NCI-H2196 treated with DMSO at 0.1 percent for 48 hours (cell line): Measurements from ENCODE around the gene DDB1.

Experiments
- DNase-seq: peaks from one replicate; lab custom pipeline; 2025; ENCODE audit not compliant: unreplicated experiment; lab: John Stamatoyannopoulos, UW

The DDB1 gene

DNA sequence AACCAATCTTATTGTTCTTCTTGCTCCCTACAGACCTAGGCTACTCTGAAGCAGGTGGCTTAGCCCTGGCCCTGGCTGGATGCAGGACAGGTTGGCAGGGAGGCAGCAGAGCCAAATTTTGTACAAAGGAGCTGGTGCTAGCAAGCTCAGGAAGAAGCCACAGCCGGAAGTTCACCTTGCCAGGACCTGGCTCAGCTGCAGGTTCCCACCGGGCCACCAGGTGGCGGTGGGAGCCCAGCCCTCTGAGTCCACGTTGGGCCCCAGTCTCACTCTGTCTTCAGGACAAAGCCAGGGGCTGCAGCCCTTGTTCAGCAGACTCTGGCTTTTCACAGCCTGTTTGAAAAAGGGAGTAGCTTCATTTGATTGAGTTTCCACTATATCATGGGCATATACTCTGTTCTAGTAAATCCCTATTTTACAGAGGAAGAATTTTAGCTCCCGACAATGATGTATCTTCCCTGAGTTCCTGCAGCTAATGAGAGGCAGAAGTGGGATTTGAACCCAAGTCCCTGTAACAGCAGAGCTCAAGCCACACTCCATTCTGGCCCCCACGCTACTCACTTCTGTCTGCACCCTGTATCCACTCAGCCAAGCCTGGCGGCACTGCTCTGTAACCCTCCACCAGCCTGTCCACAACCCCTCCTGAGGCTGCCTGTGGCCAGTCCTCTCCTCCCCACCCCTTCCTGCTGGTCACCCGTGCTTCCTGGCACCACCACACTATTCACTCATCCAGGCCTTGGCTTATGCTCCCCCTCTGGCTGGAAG, 3.4 kb upstream of the DDB1 start:
- DNase-seq = peak; percentile 83

DNA sequence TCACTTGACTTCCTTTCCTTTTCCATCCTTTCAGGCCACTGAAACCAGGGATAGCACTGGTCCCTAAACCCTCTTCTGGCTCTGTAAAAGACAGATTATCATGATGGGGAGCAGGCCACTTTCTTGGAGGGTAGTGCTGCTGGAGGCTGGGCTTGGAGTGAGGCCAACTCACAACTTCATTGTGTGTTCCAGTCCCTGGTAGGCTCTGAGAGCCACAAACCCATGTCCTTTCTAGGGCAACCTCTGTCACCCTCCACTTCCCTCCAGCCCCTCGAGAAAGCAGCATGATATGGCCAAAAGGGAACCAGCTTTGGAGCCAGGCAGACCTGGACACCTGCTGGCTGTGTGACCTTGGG, 2.4 kb upstream of the DDB1 start:
- DNase-seq = no peak

DNA sequence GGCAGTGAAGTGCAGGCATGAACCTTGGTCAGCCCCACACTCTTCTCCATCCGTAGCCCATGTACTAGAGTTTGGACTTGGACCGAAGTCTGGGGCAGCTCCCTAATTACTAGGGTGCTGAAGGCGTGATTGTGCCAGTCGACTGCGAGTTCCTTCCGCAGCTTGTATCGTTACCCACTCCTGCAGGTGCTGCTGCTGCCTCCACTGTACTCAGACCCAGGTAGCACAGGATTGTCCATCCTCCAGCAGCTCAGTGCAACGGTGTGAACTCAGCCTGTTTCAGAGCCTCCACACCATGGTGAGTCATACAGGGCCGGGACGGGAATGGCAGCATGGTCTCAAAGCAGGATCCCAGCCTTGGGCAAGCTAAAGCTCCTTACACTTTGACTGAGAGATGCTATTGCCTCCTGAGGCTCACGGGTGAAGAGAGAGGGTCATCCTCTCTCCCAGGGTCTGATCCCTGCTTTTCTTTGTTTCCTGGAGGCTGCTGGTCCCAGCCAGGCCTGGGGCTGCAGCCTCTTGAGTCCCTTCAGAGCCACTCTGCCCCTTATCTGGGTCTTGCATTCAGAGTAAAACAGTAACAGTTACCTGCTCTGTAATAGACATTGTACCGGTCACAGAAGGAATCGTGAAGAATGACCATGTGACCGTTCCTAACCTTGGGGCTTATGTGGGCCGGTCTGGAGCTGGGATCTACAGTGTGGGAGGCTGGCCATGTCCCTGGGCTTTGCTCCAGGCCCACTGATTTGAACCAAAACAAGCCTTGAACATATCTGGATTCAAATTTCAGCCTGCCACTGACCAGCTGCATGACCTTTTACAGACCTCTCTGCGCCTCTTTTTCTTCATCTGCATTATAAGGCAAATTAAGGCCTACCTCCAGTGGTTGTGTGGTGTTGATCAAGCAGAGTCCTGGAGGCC, 1.8 kb upstream of the DDB1 start:
- no peak for DNase-seq

DNA sequence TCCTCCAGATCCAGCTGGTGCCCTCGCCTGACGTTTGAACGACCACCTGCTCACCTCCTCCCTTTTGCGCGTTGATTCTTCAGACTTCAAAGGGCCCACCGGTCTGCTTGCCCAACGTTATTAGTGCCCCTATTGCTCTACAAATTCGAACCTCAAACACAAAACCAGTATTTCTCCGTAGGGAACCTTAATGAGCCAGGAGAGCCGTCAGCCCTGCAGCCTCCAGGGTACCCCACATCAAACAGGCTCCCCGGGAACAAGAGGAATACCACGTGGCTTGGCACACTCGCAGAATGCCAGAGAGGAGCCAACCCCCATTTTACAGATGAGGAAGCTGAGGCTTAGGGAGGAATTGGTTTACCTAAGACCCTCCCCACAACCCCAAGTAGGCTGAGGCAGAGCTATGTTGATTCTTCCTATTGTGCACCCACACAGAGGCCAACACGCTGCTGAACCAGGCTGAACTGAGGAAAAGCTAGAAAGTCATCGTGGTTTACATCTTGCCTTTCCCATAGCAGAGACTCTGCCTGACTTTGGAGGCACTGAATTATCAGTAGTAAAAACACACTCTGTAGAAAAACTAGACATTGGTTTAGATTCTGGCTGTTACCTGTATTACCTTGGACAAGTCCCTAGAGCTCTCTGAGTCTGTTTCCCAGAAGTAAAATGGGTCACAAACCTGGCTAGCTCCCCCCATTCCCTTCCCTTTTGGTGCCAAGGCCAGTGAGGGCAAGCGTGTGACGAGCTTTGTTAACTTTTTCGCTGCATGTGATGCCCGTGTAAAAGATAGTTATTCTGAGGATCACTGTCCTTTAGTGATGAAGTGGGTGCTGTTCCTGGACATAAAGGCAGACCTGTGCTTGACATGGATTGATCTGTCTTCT, 887 bp upstream of the DDB1 start:
- no peak for DNase-seq

DNA sequence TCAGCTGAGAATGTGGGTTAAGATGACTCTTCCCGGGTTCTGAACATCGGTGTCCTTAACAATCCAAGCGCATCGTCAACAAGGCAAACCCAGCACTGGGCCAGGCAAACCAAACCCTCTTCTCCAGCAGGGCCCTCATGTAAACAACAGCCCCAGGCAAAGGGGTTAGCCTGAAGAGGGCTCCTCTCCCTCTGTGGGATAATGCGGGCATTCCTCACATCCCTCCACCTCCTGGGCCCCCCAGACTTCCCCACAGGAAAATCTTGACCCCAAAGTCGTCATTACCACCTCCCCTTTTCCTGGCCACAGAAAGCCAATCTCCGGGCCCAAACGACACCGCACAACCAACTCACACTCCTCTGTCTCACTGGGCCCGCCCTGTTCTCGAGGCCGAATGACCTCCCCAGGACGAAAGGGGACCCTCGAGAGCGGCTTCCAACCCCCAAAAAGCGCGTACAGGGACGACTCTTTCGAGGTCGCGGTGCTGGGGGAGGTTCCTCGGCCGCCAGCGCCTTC, 566 bp downstream of the DDB1 start:
- DNase-seq = no peak

DNA sequence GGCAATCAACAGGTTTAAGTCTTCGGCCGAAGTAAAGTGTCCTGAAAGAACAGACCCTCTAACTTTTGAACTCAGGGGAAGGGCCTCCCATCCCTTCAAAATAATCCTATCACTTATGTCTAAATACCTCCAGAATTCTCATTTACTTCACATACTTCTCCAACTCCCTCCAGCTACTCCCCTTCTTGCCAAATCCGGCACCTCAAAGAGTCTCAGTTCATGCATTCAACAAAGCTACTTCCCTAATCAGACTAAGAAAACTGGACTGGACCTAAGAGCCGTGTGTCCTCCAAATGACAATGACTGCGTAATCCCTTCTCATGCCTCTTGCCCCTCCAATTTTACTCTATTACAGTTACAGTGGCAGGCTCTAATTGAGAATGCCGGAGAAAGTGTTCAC, 1.3 kb downstream of the DDB1 start:
- no peak for DNase-seq

DNA sequence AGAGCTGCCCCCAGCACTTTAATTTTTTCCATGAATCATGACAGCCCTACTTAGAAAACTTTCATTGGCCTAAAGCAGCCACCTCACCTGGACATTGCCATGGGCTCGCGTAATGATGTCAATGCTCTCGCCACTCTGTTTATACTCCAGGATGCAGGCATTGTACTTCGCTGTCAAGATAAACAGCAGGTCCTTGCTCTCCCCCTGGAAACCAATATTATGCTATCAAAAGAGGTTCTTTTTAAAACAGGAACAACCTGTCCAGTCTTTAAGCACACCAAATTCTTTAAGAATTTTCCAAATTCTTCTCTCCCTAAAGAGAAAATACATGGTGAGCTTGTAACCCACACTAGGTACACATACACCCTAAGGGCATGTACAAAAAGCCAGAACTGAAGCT, 3.0 kb downstream of the DDB1 start:
- no peak for DNase-seq

DNA sequence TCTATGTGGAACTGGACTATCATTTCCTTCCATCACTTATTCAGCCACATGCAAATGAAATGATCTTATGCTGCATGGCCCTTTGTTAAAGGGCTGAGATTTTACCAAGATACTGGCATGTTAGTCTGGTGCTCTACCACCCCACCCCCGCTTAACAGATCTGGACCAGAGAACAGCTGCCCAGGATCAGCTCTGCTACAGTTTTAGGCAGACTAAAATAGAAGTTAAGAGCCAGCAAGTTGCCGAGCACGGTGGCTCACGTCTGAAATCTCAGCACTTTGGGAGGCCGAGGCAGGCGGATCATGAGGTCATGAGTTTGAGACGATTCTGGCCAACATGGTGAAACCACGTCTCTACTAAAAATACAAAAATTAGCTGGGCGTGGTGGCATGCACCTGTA, 4.6 kb downstream of the DDB1 start:
- no peak for DNase-seq

DNA sequence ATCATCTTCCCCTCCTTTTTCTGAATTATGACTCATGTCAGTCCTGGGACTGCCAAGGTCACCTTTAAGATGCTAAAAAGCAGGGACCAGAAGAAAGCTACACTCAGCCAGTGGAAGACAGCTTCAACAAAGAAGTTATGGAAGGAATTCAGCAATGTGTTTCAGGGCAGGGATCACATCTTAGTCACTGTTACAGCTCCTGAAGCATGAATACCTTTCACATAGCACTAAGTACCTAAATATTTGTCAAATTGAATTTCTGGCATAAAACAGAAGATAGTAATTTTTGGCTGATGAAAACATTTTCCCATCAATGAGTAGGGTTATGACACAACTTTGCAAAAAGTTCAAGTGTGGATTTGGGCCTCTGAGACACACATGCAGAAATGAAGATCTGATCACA, 5.2 kb downstream of the DDB1 start:
- no peak for DNase-seq

DNA sequence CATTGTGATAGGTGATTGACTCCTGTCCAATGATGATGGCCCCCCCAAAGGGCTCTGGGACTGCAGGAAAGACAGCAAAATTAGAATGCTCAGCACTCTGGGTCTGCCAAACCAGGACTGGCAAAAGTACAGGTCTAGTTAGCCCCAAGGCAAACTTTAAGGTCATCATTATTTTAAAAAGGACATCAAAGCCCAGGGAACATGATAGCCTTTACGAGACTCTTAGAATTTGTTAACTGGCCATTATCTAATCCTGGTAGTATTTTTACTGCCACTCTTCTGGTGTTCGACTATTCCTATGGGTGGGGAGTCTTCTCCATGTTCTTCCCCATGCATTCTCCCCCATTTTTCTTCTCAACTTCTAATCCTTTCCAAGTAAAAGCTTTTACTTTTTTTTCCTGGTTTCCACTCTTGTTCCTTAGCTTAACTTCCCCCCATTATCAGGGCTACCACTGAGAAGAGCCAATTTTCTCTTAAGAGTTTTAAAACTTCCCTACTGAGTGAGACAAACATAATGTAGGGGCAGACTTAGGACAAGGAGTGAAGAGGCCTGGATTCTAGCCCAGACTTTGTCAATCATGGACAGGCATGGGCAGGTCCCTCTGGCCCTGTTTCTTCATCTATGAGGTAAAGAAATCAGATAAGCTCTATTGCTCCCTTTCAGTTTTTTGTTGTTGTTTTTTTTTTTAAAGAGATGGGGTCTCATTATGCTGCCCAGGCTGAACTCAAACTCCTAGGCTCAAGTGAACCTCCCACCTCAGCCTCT, 7.1 kb downstream of the DDB1 start:
- peak; percentile 7 for DNase-seq

DNA sequence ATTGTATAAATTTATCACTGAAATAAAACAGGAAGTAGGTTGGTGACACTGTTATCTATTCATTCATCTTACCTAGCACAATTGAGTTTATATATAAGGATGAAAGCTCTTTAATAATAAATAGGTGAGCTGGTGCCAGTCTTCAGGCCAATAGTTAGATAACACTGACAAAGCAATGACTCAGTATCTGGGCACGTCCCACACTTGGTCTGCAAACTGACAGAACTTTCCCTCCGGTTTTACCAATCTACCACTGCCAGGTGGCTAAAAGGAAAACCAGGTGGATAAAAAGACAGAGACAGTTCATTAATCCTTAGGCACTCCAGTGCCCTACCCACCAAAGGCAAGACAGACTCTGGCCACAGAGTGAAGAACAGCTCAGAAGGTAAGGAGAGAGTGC, 17.6 kb downstream of the DDB1 start:
- no peak for DNase-seq

DNA sequence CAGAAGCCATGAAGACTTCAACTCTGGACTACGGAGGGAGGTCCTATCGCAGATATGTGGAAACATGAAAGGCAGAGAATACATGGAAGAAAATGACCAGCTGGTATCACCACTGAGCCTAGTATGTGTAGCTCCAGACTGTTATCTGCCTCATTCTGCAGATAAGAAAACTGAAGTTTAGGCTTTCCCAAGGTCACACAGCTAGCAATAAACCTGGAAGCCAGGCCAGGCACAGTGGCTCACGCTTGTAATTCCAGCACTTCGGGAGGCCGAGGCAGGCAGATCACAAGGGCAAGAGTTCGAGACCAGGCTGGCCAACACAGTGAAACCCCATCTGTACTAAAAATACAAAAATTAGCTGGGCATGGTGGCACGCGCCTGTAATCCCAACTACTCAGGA, 22.2 kb downstream of the DDB1 start:
- no peak for DNase-seq

DNA sequence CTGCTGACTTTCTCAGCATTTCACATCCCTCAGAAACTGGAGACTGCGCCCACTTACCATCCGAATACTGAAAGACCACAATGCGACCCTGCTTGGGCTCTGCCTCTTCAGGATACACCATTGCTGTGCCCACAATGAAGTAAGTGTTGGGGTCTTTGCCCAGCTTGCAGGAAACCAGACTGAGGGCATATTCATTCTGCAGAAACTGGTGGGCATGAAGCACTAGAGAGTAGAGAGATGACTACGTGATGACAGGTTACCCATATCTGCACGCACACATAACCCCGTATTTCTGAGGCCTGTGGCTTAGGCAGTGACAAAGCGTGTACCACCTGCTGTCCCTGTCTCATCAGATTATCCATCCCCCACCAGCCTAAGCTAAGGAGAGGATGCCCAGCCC, 23.2 kb downstream of the DDB1 start:
- DNase-seq = no peak

DNA sequence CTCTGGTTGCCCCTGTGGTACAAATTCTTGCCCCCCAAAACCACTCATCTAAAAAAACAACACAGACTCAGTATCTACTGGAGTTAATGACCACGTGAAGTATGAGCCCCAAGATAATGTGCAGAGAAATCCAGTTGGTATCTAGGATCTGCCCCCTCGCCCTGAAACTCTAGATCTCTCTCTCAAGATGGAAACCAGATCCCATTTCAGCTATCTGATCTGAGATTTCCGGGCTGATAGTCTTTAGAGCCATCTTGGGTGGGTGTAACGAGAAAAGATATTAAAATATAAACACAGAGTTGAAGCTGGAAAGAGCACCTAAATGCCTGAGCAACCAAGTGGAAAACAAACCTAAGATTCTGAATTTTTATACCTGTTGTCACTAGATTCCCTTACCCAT, 23.8 kb downstream of the DDB1 start:
- no peak for DNase-seq

DNA sequence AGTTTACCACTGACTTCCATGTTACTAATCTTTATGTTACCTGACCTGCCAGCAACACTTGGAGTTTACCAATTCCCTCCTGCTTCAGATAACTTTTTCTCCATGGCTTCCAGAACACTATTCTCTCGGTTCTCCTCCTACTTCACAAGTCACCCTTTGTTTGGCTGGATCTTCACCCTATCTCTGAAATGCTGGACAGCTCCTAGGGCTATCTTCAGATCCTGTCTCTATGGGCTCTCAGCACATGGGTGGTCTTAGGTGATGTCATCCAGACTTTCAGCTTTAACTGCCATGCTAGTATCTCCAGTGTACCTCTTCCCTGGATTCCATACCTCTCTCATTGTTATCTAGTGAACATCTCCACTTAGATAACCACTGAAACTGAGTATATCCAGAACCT, 25.6 kb downstream of the DDB1 start:
- no peak for DNase-seq

DNA sequence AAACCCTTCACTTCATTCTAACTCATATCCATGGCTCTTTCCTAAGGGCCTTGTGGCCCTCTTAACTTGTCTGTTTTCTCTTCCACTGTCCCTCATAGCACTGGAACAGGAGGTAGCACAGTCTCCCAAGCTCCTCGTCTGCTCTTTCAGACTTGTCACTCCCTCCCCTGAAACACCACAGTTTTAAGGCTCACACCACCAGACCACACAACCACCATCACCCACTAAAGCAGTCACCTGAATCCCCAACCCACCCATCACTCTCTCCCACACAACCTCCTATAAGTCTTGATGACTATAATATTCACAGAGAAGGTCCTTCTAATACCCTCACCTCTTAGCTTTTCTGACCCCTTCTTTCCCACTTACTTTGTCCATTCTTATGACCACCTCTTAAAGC, 26.7 kb downstream of the DDB1 start:
- no peak for DNase-seq

DNA sequence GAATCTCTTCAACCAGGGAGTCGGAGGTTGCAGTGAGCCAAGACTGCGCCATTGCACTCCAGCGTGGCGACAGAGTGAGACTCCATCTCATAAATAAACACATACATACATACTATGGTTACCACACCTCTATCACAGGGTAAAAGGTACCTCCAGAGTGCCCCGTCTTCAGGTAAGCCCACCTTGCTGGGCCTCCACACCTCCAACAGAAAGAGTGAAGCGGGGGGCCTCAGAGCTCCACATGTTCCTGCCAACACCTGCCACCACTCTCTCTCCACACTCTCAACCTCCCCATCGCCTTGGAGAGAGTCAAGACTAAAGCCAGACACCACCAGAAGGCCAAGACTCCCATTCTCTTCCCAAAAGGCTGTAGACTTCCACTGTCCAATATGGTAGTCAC, 27.5 kb downstream of the DDB1 start:
- DNase-seq = no peak

DNA sequence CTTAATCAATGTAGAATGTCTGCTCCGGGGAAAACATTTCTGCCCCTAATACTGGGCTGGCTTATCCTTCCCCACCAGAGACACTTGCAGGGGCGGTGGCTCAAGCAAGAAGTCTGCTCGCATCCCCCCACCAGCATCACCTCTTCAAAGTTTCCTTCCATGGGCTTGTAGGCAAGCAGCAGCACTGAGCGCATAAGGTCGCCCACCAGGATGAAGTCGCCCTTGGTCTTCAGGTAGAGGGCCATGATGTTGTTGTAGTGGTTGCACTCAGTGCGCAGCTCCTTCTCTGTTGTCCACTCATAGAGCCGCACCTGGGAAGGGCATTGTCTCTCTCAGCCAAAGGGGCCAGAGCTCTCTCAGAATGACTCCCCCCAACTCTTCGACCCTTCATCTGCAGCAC, 29.2 kb downstream of the DDB1 start:
- DNase-seq = no peak

DNA sequence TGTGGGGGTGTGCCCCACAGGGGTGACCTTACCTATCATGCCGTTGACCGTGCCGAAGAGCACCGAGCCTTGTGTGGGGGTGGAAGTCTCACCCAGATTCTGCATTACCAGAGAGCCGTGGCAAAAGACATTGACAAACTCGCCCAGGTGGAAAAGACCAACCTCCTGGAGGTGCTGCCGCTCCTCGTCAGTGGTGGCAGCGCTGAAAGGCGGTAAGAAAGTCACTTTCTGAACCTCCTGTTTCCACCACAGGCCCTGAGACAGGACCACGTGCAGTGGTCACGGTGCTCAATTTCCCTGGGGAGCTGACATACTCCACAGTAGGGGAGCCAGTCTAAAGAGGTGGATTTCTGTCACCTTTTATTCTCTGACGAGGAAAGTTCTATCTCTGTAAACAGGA, 30.4 kb downstream of the DDB1 start:
- DNase-seq = no peak

DNA sequence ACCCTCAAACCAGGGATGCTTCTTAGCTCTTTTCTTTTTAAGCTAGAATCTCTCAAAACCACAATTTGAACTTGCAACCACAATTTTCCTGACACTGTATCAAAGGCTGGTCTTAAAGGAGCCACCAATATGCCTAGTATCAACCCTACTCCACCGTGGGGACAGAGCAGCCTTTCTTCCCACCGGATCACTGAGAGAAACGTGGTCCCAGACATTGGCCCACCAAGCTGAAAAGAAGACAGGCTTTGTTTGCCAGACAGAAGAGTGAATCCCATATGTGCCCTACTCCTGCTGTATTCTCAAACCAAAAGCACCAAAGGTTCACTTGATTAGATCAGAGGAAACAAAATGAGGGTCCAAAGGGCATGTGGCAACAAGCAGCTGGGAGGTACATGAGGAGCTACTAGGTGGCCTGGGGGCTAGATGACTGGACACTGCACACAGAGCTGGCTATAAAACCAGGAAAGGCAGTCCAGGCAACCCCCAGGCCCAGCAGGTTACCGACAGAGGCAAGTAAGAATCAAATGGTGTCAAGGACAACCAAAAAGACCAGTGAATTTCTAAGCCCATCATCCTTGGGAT, 34.2 kb downstream of the DDB1 start:
- no peak for DNase-seq
